ENCODE data around the gene DDR1. TPM values are rescaled to one million over a fixed set of nuclear protein-coding genes. Genes with fewer than 3 reads are reported as not detected.
A peak's percentile ranks its signal among the peaks of the same experiment; 100 is the strongest.

DDR1 gene
- total RNA-seq, 4 donors from 2014 or later = 25.4 to 40.4 (median 30.9) TPM

DNA sequence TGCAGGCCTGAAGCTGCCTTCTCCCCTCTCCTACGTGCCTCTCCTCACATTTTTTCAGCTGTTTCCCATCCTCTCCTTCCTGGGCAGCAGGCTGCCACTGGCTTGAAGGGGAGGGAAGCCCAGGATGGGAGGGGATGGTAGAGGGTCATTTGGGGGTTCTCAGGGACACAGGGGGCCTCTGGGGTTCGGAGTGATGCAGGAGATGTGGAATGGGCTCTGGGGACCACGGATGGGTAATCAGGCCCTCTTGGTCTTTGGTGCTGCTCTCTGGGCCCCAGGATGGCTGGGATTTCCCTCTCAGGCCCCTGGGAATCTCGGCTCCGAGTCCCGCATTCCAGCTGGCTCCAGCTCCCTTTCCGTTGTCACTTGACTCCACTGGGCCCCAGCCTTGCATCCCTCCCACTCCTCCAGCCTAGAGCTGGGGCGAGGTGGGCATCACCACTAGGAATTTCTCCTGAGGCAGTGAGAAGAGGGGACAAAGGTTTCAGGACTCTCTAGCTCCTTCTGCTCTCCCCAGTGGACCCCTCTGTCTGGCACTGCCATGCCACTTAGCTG lies 2.0 kb upstream of the DDR1 start:
- TF ChIP-seq EP300 (IDR thresholded peaks at IDR 0.05) (no peak), POLR2A (IDR thresholded peaks at IDR 0.05) (no peak), CTCF (IDR thresholded peaks at IDR 0.05) (no peak), POLR2AphosphoS5 (IDR thresholded peaks at IDR 0.05) (no peak)
- no peak overlapping the region for H3K4me3 ChIP-seq
- H3K9me3 ChIP-seq = no peaks in the 10 kb centered on the region

DNA sequence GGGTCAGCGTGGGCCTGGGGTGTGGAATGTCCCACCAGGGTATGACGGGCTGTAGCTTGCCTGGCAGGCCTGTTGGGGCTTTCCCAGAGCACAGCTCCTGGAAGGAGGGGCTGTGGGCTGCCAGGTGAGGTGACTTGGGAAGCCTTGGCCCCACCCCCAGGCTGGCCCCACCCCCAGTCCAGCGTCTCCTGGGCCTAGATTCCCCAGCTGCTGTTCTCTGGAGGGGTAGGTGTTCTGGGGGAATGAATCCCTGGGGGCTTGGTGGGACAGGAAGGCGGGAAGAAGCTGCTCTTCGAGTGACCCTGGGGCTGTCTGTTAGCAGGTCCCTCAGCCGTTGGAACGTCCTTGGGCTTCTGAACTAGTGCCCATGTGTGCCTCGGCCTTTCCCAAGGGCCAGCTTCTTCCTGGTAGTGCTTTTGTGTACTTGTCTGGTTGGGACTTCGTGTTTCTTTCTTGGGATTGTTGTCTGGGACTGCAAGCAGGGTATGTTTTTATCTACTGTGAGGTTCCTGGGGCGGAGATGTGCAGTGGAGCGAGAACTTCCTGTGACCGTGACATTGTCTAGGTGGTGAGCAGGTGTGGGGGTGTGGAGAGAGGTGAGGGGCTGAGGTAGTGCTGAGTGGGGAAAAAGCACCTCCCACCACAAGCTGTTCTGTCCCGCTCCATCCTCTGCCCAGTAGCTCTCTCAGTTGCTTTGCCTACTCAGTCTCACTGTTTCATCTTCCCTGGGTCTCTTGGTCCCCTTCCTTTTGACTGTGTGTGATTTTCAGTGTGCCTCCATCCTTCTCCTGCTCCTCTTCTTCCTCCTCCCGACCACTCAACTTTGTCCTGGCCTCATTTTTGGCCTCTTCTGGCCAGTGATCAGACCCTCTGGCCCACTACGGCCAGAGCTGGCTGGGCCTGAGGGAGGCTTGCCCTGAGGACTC lies 1.3 kb upstream of the DDR1 start:
- peaks cover 0 to 62% (median 31%) of the 10 kb centered on the region in 3 donors for H3K4me1 ChIP-seq
- H3K27me3 ChIP-seq = no peaks in the 10 kb centered on the region
- H3K9me3 ChIP-seq = no peaks in the 10 kb centered on the region
- no peak for ATAC-seq
- H3K4me3 ChIP-seq = peak overlapping the region in 1 of 2 donors; percentile 85
- peak overlapping the region; percentile 90 to 96 (median 91) for H3K27ac ChIP-seq
- TF ChIP-seq CTCF (IDR thresholded peaks at IDR 0.05) = no peak
- no peak for TF ChIP-seq POLR2AphosphoS5 (IDR thresholded peaks at IDR 0.05)
- TF ChIP-seq EP300 (IDR thresholded peaks at IDR 0.05) = no peak
- TF ChIP-seq POLR2A (IDR thresholded peaks at IDR 0.05) = no peak
- H3K36me3 ChIP-seq = no peaks in the 10 kb centered on the region
- 23 to 60% methylated on average over 1 to 2 of the region's 15 CpGs for WGBS, 2 donors (ENCODE audit: low coverage in 1 of 2)

More for the DNA sequence above, 2.0 kb upstream of the DDR1 start:
- H3K4me1 ChIP-seq = peaks cover 0 to 67% (median 33%) of the 10 kb centered on the region in 3 donors
- H3K27me3 ChIP-seq = no peaks in the 10 kb centered on the region
- WGBS, 2 donors (ENCODE audit: low coverage in 1 of 2) = 67% methylated on average over 1 of the region's 8 CpGs; no CpG with 5 or more reads in 1 of the 2 donors
- no peak for ATAC-seq
- H3K27ac ChIP-seq = peak overlapping the region in 3 of 4 donors; percentile 90 to 96 (median 92)
- H3K36me3 ChIP-seq = no peaks in the 10 kb centered on the region

GRCh38 chr6:30884521-30885480 lies 482 bp downstream of the DDR1 start:
- Histone ChIP-seq H3K27me3 (no peaks in the 10 kb centered on the region), H3K4me1 (peaks cover 0 to 66% (median 31%) of the 10 kb centered on the region in 3 donors), H3K4me3 (peak overlapping the region; percentile 85 to 93), H3K27ac (peak overlapping the region; percentile 90 to 96 (median 91)), H3K36me3 (peaks cover 0 to 11% of the 10 kb centered on the region in 2 donors), H3K9me3 (no peaks in the 10 kb centered on the region)
- ATAC-seq = peak; percentile 32
- WGBS, 2 donors (ENCODE audit: low coverage in 1 of 2) = 16 to 20% methylated on average over 5 of the region's 59 CpGs
- TF ChIP-seq POLR2AphosphoS5 (IDR thresholded peaks at IDR 0.05) (peak; percentile 22), CTCF (IDR thresholded peaks at IDR 0.05) (peak in 1 of 4 experiments; percentile 6), EP300 (IDR thresholded peaks at IDR 0.05) (no peak), POLR2A (IDR thresholded peaks at IDR 0.05) (peak in 1 of 2 donors; percentile 28)

GRCh38 chr6:30885481-30885998 lies 1.2 kb downstream of the DDR1 start:
- peaks cover 0 to 73% (median 31%) of the 10 kb centered on the region in 3 donors for H3K4me1 ChIP-seq
- H3K4me3 ChIP-seq = peak overlapping the region; percentile 85 to 93
- peaks cover 0 to 18% of the 10 kb centered on the region in 2 donors for H3K36me3 ChIP-seq
- no peaks in the 10 kb centered on the region for H3K27me3 ChIP-seq
- H3K27ac ChIP-seq = peak overlapping the region in 3 of 4 donors; percentile 90 to 96 (median 92)
- WGBS, 2 donors (ENCODE audit: low coverage in 1 of 2) = 3 to 33% methylated on average over 1 to 5 of the region's 7 CpGs
- no peaks in the 10 kb centered on the region for H3K9me3 ChIP-seq
- no peak for ATAC-seq
- no peak for TF ChIP-seq POLR2AphosphoS5 (IDR thresholded peaks at IDR 0.05)
- no peak for TF ChIP-seq CTCF (IDR thresholded peaks at IDR 0.05)
- TF ChIP-seq POLR2A (IDR thresholded peaks at IDR 0.05) = no peak
- TF ChIP-seq EP300 (IDR thresholded peaks at IDR 0.05) = no peak

All from gastroesophageal sphincter (tissue), 4 donors.